Measurements from ENCODE around the gene PADI2. TPM values are rescaled to one million over a fixed set of nuclear protein-coding genes. Genes with fewer than 3 reads are reported as not detected.
A peak's percentile ranks its signal among the peaks of the same experiment; 100 is the strongest.

PADI2 gene
- total and polyA plus RNA-seq, 4 donors: 0.25 to 2.4 (median 0.96) TPM

- H3K27me3 ChIP-seq (ENCODE audit: control insufficient read depth in 4 of 4, insufficient read depth in 4 of 4, low read length in 3 of 4): no peaks in the 10 kb centered on the region
- H3K4me3 ChIP-seq (ENCODE audit: low read depth in 1 of 3, low read length in 3 of 3): no peak overlapping the region
- no peak for DNase-seq (ENCODE audit: low spot score)
- H3K9me3 ChIP-seq (ENCODE audit: control insufficient read depth in 4 of 4, low read length in 3 of 4): no peaks in the 10 kb centered on the region
- H3K27ac ChIP-seq (ENCODE audit: low read depth in 1 of 2, low read length in 2 of 2): peak overlapping the region in 1 of 2 donors; percentile 2
- no peak overlapping the region for H3K9ac ChIP-seq (ENCODE audit: low read depth in 1 of 2, low read length in 2 of 2)
- peaks cover 3 to 17% (median 9%) of the 10 kb centered on the region in 4 donors for H3K4me1 ChIP-seq (ENCODE audit: control insufficient read depth in 4 of 4, insufficient read depth in 4 of 4, low read length in 3 of 4)
- TF ChIP-seq ZBTB33 (IDR thresholded peaks at IDR 0.05) (no peak), GABPA (IDR thresholded peaks at IDR 0.05 in 1 of 2, conservative IDR thresholded peaks at IDR 0.05 in 1 of 2) (no peak), FOXA2 (IDR thresholded peaks at IDR 0.05) (no peak), NR2F2 (IDR thresholded peaks at IDR 0.05) (no peak), HNF4A (conservative IDR thresholded peaks at IDR 0.05) (no peak), SP1 (IDR thresholded peaks at IDR 0.05) (no peak), RAD21 (IDR thresholded peaks at IDR 0.05) (no peak), JUND (IDR thresholded peaks at IDR 0.05) (no peak), RXRA (IDR thresholded peaks at IDR 0.05) (no peak), FOXA1 (IDR thresholded peaks at IDR 0.05) (no peak), HNF4G (IDR thresholded peaks at IDR 0.05) (no peak), TAF1 (conservative IDR thresholded peaks at IDR 0.05) (no peak)
- TF ChIP-seq, protein P1, sequence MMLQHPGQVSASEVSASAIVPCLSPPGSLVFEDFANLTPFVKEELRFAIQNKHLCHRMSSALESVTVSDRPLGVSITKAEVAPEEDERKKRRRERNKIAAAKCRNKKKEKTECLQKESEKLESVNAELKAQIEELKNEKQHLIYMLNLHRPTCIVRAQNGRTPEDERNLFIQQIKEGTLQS (IDR thresholded peaks at IDR 0.05): no peak
- TF ChIP-seq, protein P2, sequence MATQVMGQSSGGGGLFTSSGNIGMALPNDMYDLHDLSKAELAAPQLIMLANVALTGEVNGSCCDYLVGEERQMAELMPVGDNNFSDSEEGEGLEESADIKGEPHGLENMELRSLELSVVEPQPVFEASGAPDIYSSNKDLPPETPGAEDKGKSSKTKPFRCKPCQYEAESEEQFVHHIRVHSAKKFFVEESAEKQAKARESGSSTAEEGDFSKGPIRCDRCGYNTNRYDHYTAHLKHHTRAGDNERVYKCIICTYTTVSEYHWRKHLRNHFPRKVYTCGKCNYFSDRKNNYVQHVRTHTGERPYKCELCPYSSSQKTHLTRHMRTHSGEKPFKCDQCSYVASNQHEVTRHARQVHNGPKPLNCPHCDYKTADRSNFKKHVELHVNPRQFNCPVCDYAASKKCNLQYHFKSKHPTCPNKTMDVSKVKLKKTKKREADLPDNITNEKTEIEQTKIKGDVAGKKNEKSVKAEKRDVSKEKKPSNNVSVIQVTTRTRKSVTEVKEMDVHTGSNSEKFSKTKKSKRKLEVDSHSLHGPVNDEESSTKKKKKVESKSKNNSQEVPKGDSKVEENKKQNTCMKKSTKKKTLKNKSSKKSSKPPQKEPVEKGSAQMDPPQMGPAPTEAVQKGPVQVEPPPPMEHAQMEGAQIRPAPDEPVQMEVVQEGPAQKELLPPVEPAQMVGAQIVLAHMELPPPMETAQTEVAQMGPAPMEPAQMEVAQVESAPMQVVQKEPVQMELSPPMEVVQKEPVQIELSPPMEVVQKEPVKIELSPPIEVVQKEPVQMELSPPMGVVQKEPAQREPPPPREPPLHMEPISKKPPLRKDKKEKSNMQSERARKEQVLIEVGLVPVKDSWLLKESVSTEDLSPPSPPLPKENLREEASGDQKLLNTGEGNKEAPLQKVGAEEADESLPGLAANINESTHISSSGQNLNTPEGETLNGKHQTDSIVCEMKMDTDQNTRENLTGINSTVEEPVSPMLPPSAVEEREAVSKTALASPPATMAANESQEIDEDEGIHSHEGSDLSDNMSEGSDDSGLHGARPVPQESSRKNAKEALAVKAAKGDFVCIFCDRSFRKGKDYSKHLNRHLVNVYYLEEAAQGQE (IDR thresholded peaks at IDR 0.05): no peak
- TF ChIP-seq, protein P3, sequence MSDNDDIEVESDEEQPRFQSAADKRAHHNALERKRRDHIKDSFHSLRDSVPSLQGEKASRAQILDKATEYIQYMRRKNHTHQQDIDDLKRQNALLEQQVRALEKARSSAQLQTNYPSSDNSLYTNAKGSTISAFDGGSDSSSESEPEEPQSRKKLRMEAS (IDR thresholded peaks at IDR 0.05): no peak
- no peaks in the 10 kb centered on the region for H3K36me3 ChIP-seq (ENCODE audit: control insufficient read depth in 4 of 4, insufficient read depth in 3 of 4, low read depth in 1 of 4, low read length in 3 of 4)
- WGBS: 55% methylated on average over 11 of the region's 11 CpGs
Measured at GRCh38 chr1:17060306-17060749, 58.9 kb downstream of the PADI2 start.

GRCh38 chr1:17059391-17060305 is 59.6 kb downstream of the PADI2 start:
- DNase-seq (ENCODE audit: low spot score): peak; percentile 57
- 40% methylated on average over 12 of the region's 12 CpGs for WGBS

More at GRCh38 chr1:17059391-17060305, 59.6 kb downstream of the PADI2 start:
- Histone ChIP-seq H3K9me3 (ENCODE audit: control insufficient read depth in 4 of 4, low read length in 3 of 4) (no peaks in the 10 kb centered on the region), H3K4me1 (ENCODE audit: control insufficient read depth in 4 of 4, insufficient read depth in 4 of 4, low read length in 3 of 4) (peaks cover 3 to 17% (median 9%) of the 10 kb centered on the region in 4 donors), H3K36me3 (ENCODE audit: control insufficient read depth in 4 of 4, insufficient read depth in 3 of 4, low read depth in 1 of 4, low read length in 3 of 4) (no peaks in the 10 kb centered on the region), H3K27me3 (ENCODE audit: control insufficient read depth in 4 of 4, insufficient read depth in 4 of 4, low read length in 3 of 4) (no peaks in the 10 kb centered on the region), H3K9ac (ENCODE audit: low read depth in 1 of 2, low read length in 2 of 2) (no peak overlapping the region), H3K4me3 (ENCODE audit: low read depth in 1 of 3, low read length in 3 of 3) (no peak overlapping the region), H3K27ac (ENCODE audit: low read depth in 1 of 2, low read length in 2 of 2) (no peak overlapping the region)
- TF ChIP-seq HNF4A (conservative IDR thresholded peaks at IDR 0.05): peak in 1 of 2 donors; percentile 23
- peak; percentile 80 for TF ChIP-seq CTCF (IDR thresholded peaks at IDR 0.05; ENCODE audit: low read depth, low read length, missing input control)
- no peak for TF ChIP-seq YY1 (IDR thresholded peaks at IDR 0.05)
- peak; percentile 33 to 59 for TF ChIP-seq RXRA (IDR thresholded peaks at IDR 0.05)
- peak; percentile 92 to 94 for TF ChIP-seq RAD21 (IDR thresholded peaks at IDR 0.05)
- no peak for TF ChIP-seq NR2F2 (IDR thresholded peaks at IDR 0.05)
- TF ChIP-seq SP1 (IDR thresholded peaks at IDR 0.05): peak; percentile 37

Data from liver (tissue), 9 donors.